Mesendoderm (in vitro differentiated cells): ENCODE data around the gene NRP2.

Experiments used
- DNase-seq: peaks from one replicate; pipeline ENCODE4 v3.0.0; 2013
- H2AK5ac ChIP-seq: 2 replicates; pipeline ENCODE4 v1.6.1; 2013; ENCODE audit warnings: low read length, inconsistent platforms
- H2BK120ac ChIP-seq: 2 replicates; pipeline ENCODE4 v1.6.1; 2013; ENCODE audit warnings: low read depth, mild to moderate bottlenecking, low read length, moderate library complexity, mixed read lengths
- H2BK15ac ChIP-seq: replicated peaks from 2 replicates; pipeline ENCODE4 v1.6.1; 2013; ENCODE audit warnings: low read depth, mild to moderate bottlenecking, moderate library complexity
- H2BK5ac ChIP-seq: 2 replicates; pipeline ENCODE4 v1.6.1; 2013; ENCODE audit warnings: low read length, inconsistent platforms
- H3K18ac ChIP-seq: 2 replicates; pipeline ENCODE4 v1.6.1; 2013; ENCODE audit warnings: mild to moderate bottlenecking, low read length, mixed read lengths
- H3K23ac ChIP-seq: one replicate; pipeline ENCODE4 v1.6.1; 2013; ENCODE audit warnings: low read length
- H3K27ac ChIP-seq: 2 replicates; pipeline ENCODE4 v1.5.1; 2013; ENCODE audit warnings: low read depth, mild to moderate bottlenecking, inconsistent platforms, low read length, moderate library complexity
- H3K27me3 ChIP-seq: 2 replicates; pipeline ENCODE4 v1.6.1; 2013; ENCODE audit warnings: low read length, control low read depth, mild to moderate bottlenecking, inconsistent platforms; ENCODE audit not compliant: insufficient read depth, poor library complexity
- H3K36me3 ChIP-seq: 2 replicates; pipeline ENCODE4 v1.6.1; 2013; ENCODE audit warnings: low read length, inconsistent platforms; ENCODE audit not compliant: control insufficient read depth, insufficient read depth
- H3K4ac ChIP-seq: one replicate; pipeline ENCODE4 v1.6.1; 2013; ENCODE audit warnings: low read depth, mild to moderate bottlenecking, low read length, moderate library complexity
- H3K4me1 ChIP-seq: 2 replicates; pipeline ENCODE4 v1.6.1; 2013; ENCODE audit warnings: low read depth, low read length, inconsistent platforms; ENCODE audit not compliant: control insufficient read depth
- H3K4me2 ChIP-seq: 2 replicates; pipeline ENCODE4 v1.6.1; 2013; ENCODE audit warnings: low read length
- H3K4me3 ChIP-seq: 2 replicates; pipeline ENCODE4 v1.5.1; 2013; ENCODE audit warnings: mild to moderate bottlenecking, low read length
- H3K56ac ChIP-seq: one replicate; pipeline ENCODE4 v1.6.1; 2013; ENCODE audit warnings: low read length
- H3K79me1 ChIP-seq: 2 replicates; pipeline ENCODE4 v1.6.1; 2013; ENCODE audit warnings: low read length, inconsistent platforms
- H3K79me2 ChIP-seq: 2 replicates; pipeline ENCODE4 v1.6.1; 2013; ENCODE audit warnings: mild to moderate bottlenecking, low read length; ENCODE audit not compliant: control insufficient read depth, insufficient read depth
- H3K9ac ChIP-seq: 2 replicates; pipeline ENCODE4 v1.6.1; 2013; ENCODE audit warnings: low read length, inconsistent platforms
- H4K5ac ChIP-seq: one replicate; pipeline ENCODE4 v1.6.1; 2013; ENCODE audit warnings: low read length
- H4K8ac ChIP-seq: one replicate; pipeline ENCODE4 v1.6.1; 2013; ENCODE audit warnings: low read depth, mild to moderate bottlenecking, control low read depth, low read length, moderate library complexity
- WGBS: extraction: QIAGEN DNeasy Blood & Tissue Kit; methylation state at CpG from one replicate; pipeline ENCODE4 v1.1.7; 2013; ENCODE audit warnings: low lambda C conversion rate, missing lambda C conversion rate; ENCODE audit not compliant: insufficient coverage; ENCODE audit errors: extremely low coverage; 5-methylcytosine and 5-hydroxymethylcytosine counted together

The NRP2 gene

DNA sequence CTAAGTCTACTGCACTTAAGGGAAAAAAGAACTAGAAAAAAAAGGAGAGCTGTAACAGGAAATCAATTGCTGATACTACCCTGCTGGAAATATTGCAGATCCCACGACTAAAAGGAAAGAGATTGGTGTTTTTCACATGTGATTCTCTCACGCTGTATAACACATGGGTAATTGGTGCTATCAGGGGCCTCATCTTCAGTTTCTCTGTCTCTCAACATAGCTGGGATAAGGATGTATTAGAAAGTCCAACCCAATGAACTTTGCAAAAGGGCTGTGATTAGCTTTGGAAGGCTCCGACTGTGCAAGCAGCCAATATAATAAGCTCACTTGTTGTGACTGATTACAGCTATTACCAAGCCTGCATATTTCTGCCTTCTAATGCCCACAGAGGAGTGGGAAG lies 133.4 kb downstream of the NRP2 start:
- Histone ChIP-seq H3K79me1 (no peaks in the 10 kb centered on the region), H4K8ac (no peak overlapping the region), H2BK15ac (no peak overlapping the region), H3K56ac (no peak overlapping the region), H3K27ac (no peak overlapping the region), H3K4me2 (no peak overlapping the region), H2BK120ac (no peak overlapping the region), H3K9ac (no peak overlapping the region), H3K27me3 (no peaks in the 10 kb centered on the region), H3K36me3 (no peaks in the 10 kb centered on the region), H3K23ac (no peak overlapping the region), H2BK5ac (no peak overlapping the region), H3K4ac (no peak overlapping the region), H3K18ac (no peak overlapping the region), H3K4me1 (no peaks in the 10 kb centered on the region), H3K79me2 (no peaks in the 10 kb centered on the region), H3K4me3 (no peak overlapping the region), H2AK5ac (no peak overlapping the region), H4K5ac (no peak overlapping the region)
- no CpG with 5 or more reads among the region's 3 CpGs for WGBS
- no peak for DNase-seq

DNA sequence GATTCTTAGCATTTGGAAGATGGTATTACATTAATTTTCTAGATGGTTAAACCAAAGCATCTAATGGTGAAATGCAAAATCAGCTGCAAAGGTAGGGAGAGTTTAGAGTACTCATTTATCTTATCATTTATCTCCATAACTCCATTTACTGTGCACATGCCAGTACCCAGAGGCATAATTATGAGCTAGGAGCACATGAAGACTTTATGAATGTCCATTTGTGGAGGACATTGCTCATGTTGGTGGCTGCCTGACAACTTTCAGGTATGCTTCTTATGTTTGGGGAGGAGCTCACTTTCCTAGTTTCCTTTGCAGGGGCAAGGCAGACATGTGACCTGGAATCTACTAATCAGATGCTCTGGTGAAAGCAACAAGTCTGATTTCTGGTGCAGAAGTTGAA lies 134.0 kb downstream of the NRP2 start:
- H3K4me3 ChIP-seq, result no peak overlapping the region
- no peak for DNase-seq
- H3K79me1 ChIP-seq, result no peaks in the 10 kb centered on the region
- no peak overlapping the region for H3K4ac ChIP-seq
- H3K27me3 ChIP-seq, result no peaks in the 10 kb centered on the region
- no peaks in the 10 kb centered on the region for H3K4me1 ChIP-seq
- H3K9ac ChIP-seq, result no peak overlapping the region
- H3K4me2 ChIP-seq, result no peak overlapping the region
- H3K18ac ChIP-seq, result no peak overlapping the region
- no peak overlapping the region for H4K5ac ChIP-seq
- H2BK120ac ChIP-seq, result no peak overlapping the region
- H2BK5ac ChIP-seq, result no peak overlapping the region
- H3K56ac ChIP-seq, result no peak overlapping the region
- no peak overlapping the region for H3K23ac ChIP-seq
- H2AK5ac ChIP-seq, result no peak overlapping the region
- H3K27ac ChIP-seq, result no peak overlapping the region
- H2BK15ac ChIP-seq, result no peak overlapping the region
- no peaks in the 10 kb centered on the region for H3K79me2 ChIP-seq
- H3K36me3 ChIP-seq, result no peaks in the 10 kb centered on the region
- no peak overlapping the region for H4K8ac ChIP-seq

GRCh38 chr2:205822579-205822978 lies 140.3 kb downstream of the NRP2 start:
- H3K27ac ChIP-seq, result no peak overlapping the region
- H2AK5ac ChIP-seq, result no peak overlapping the region
- no peak overlapping the region for H4K8ac ChIP-seq
- H3K56ac ChIP-seq, result no peak overlapping the region
- H3K79me2 ChIP-seq, result no peaks in the 10 kb centered on the region
- no peak overlapping the region for H2BK15ac ChIP-seq
- no peak overlapping the region for H3K23ac ChIP-seq
- no peak for DNase-seq
- H4K5ac ChIP-seq, result no peak overlapping the region
- H3K4me2 ChIP-seq, result no peak overlapping the region
- no peak overlapping the region for H3K4ac ChIP-seq
- H3K18ac ChIP-seq, result no peak overlapping the region
- H2BK5ac ChIP-seq, result no peak overlapping the region
- H3K4me3 ChIP-seq, result no peak overlapping the region
- no peak overlapping the region for H3K9ac ChIP-seq
- H2BK120ac ChIP-seq, result no peak overlapping the region
- no CpG with 5 or more reads among the region's 2 CpGs for WGBS
- no peaks in the 10 kb centered on the region for H3K36me3 ChIP-seq
- H3K79me1 ChIP-seq, result no peaks in the 10 kb centered on the region
- no peaks in the 10 kb centered on the region for H3K4me1 ChIP-seq
- no peaks in the 10 kb centered on the region for H3K27me3 ChIP-seq

GRCh38 chr2:205827809-205828365 lies 145.6 kb downstream of the NRP2 start:
- Histone ChIP-seq H2BK15ac (no peak overlapping the region), H3K18ac (no peak overlapping the region), H4K8ac (no peak overlapping the region), H3K36me3 (no peaks in the 10 kb centered on the region), H2BK5ac (no peak overlapping the region), H4K5ac (no peak overlapping the region), H3K4me3 (no peak overlapping the region), H3K27me3 (no peaks in the 10 kb centered on the region), H2BK120ac (no peak overlapping the region), H3K27ac (no peak overlapping the region), H3K23ac (no peak overlapping the region), H3K56ac (peak overlapping the region; percentile 17), H2AK5ac (no peak overlapping the region), H3K4me2 (no peak overlapping the region), H3K4ac (no peak overlapping the region), H3K4me1 (no peaks in the 10 kb centered on the region), H3K79me1 (no peaks in the 10 kb centered on the region), H3K79me2 (no peaks in the 10 kb centered on the region), H3K9ac (no peak overlapping the region)
- no peak for DNase-seq
- no CpG with 5 or more reads among the region's 9 CpGs for WGBS

GRCh38 chr2:205833864-205834263 lies 151.6 kb downstream of the NRP2 start:
- Histone ChIP-seq H3K56ac (no peak overlapping the region), H4K5ac (no peak overlapping the region), H2BK120ac (no peak overlapping the region), H4K8ac (no peak overlapping the region), H3K23ac (no peak overlapping the region), H2BK15ac (no peak overlapping the region), H3K4me1 (peaks cover 2% of the 10 kb centered on the region), H3K27me3 (no peaks in the 10 kb centered on the region), H3K27ac (no peak overlapping the region), H3K79me1 (no peaks in the 10 kb centered on the region), H2BK5ac (no peak overlapping the region), H2AK5ac (no peak overlapping the region), H3K79me2 (no peaks in the 10 kb centered on the region), H3K18ac (no peak overlapping the region), H3K4ac (no peak overlapping the region), H3K9ac (no peak overlapping the region), H3K4me2 (no peak overlapping the region), H3K4me3 (no peak overlapping the region), H3K36me3 (no peaks in the 10 kb centered on the region)
- WGBS, result no CpG with 5 or more reads among the region's 2 CpGs
- no peak for DNase-seq

DNA sequence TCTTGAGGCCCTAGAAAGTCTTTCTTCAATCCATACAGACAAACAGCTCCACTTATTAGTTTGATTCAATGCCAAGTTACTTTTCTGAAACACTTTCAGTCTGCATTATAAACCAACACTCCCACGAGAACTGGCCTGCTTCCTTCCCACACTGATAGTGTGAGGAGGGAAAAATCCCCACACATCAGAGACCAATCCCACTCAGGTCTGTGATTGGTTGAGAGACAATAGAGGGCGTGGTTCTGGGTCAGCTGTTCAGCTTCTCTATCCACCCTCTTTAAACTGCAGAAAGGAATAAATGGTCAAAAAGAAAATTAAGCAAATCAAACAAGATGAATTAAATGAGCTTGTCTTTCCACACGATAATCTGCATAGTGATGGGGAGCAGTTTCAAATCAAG lies 152.5 kb downstream of the NRP2 start:
- Histone ChIP-seq H3K18ac (no peak overlapping the region), H2AK5ac (no peak overlapping the region), H3K79me2 (no peaks in the 10 kb centered on the region), H2BK5ac (no peak overlapping the region), H3K4me3 (no peak overlapping the region), H4K5ac (no peak overlapping the region), H3K36me3 (no peaks in the 10 kb centered on the region), H3K56ac (no peak overlapping the region), H3K27me3 (no peaks in the 10 kb centered on the region), H3K4ac (no peak overlapping the region), H2BK120ac (no peak overlapping the region), H3K4me2 (no peak overlapping the region), H3K9ac (no peak overlapping the region), H2BK15ac (no peak overlapping the region), H3K4me1 (peaks cover 2% of the 10 kb centered on the region), H3K23ac (no peak overlapping the region), H3K79me1 (no peaks in the 10 kb centered on the region), H3K27ac (no peak overlapping the region), H4K8ac (no peak overlapping the region)
- no CpG with 5 or more reads among the region's 3 CpGs for whole genome bisulfite sequencing
- no peak for DNase-seq
